Activated CD8-positive, alpha-beta T cell treated with anti-CD3 and anti-CD28 coated beads for 36 hours (primary cell): ENCODE measurements around the gene HORMAD2. TPM values are rescaled to one million over a fixed set of nuclear protein-coding genes. Genes with fewer than 3 reads are reported as not detected.

Experiments
- ATAC-seq: fragments of 200-7000 bp; cut with Tn5 transposase; one replicate; pipeline ENCODE4 v1.10.0; 2021; ENCODE audit warnings: mild to moderate bottlenecking, moderate library complexity
- CTCF ChIA-PET: fragments of 350-600 bp; sonication (Branson Sonifier 250); formaldehyde crosslinking; loops from one replicate; lab custom pipeline; 2021; ENCODE audit warnings: antibody characterized with exemption; lab: Charles Lee
- POLR2A ChIA-PET: fragments of 350-600 bp; sonication (Branson Sonifier 250); formaldehyde crosslinking; loops from one replicate; lab custom pipeline; 2021; ENCODE audit warnings: antibody characterized with exemption; lab: Charles Lee
- DNase-seq: peaks from one replicate; pipeline ENCODE4 v3.0.0-alpha.2; 2020
- H3K27ac Mint-ChIP-seq: one replicate; pipeline ENCODE4 v1.8.0; 2021; ENCODE audit warnings: mild to moderate bottlenecking, mixed read lengths
- H3K27me3 Mint-ChIP-seq: one replicate; pipeline ENCODE4 v1.8.0; 2021; ENCODE audit warnings: mixed read lengths
- H3K36me3 Mint-ChIP-seq: one replicate; pipeline ENCODE4 v1.8.0; 2021; ENCODE audit warnings: low read depth, mixed read lengths
- H3K4me1 Mint-ChIP-seq: one replicate; pipeline ENCODE4 v1.8.0; 2021; ENCODE audit warnings: low read depth, mixed read lengths
- H3K4me3 Mint-ChIP-seq: one replicate; pipeline ENCODE4 v1.8.0; 2021; ENCODE audit warnings: mild to moderate bottlenecking, moderate library complexity, mixed read lengths
- H3K9me3 Mint-ChIP-seq: one replicate; pipeline ENCODE4 v1.8.0; 2021; ENCODE audit warnings: mixed read lengths
- intact Hi-C: fragments of 100-400 bp; cut with micrococcal nuclease; formaldehyde crosslinking; loops from one replicate; pipeline ENCODE4 v1.10.0; 2022
- total RNA-seq, 2 experiments: library from RNA; stranded (reverse); gene quantifications; one replicate each; pipeline ENCODE4 v1.2.3, GENCODE V29; 2021
- TF ChIP-seq, protein P1 (sequence below): fragments of 200-600 bp; IDR thresholded peaks from one replicate; pipeline ENCODE4 v1.8.0; 2022; ENCODE audit warnings: antibody characterized with exemption, mild to moderate bottlenecking

The HORMAD2 gene
- total RNA-seq, 2 experiments from 2014 or later = not detected

DNA sequence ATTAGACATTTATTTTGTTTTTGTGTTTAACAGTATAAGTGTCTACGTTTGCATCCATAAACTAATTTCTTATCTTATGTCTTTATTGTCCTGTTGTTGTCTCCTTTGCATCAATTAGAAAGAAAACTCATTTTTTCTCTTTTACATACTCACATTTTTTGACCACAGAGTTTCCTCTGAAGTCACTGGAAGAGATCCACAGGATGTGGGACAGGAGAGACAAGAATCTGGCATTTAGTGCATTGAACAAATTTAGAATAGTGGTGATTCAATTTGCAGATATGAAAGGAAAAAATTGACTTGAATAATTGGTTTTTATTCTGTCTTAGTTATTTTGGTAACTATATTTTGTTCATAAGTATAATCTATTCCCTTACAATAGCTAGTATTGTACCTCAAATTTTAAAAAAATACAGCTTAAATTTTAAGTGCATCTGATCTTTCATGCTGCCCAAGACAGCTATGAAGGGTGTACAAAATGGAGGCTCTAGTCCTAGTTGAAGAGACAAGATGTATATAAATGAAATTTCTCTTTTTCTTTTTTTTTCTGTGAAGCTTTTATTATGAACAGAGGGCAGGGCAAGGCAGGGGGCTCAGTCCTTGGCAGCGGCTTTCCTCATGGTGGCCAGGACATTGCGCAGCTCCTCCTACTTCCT, 24.4 kb downstream of the HORMAD2 start:
- Mint-ChIP-seq H3K4me3 (no peak overlapping the region), H3K9me3 (no peaks in the 10 kb centered on the region), H3K36me3 (no peaks in the 10 kb centered on the region), H3K4me1 (peaks cover 33% of the 10 kb centered on the region), H3K27me3 (peaks cover 3% of the 10 kb centered on the region), H3K27ac (peak overlapping the region; percentile 81)
- intact Hi-C loops = loop anchor here (5.0 to 10.0 kb wide), 2 partner anchors 73 to 180 kb away; partner anchors contain the start of gene CASTOR1
- TF ChIP-seq, protein P1, sequence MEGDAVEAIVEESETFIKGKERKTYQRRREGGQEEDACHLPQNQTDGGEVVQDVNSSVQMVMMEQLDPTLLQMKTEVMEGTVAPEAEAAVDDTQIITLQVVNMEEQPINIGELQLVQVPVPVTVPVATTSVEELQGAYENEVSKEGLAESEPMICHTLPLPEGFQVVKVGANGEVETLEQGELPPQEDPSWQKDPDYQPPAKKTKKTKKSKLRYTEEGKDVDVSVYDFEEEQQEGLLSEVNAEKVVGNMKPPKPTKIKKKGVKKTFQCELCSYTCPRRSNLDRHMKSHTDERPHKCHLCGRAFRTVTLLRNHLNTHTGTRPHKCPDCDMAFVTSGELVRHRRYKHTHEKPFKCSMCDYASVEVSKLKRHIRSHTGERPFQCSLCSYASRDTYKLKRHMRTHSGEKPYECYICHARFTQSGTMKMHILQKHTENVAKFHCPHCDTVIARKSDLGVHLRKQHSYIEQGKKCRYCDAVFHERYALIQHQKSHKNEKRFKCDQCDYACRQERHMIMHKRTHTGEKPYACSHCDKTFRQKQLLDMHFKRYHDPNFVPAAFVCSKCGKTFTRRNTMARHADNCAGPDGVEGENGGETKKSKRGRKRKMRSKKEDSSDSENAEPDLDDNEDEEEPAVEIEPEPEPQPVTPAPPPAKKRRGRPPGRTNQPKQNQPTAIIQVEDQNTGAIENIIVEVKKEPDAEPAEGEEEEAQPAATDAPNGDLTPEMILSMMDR = no peak
- peak; percentile 75 for ATAC-seq
- peak; percentile 22 for DNase-seq
- CTCF ChIA-PET = interaction anchor here (1.1 to 6.8 kb wide), 6 partner anchors 16 to 283 kb away, joined by 3 to 103 read pairs (median 4); partner anchors contain the start of genes CASTOR1 and RNF215
- POLR2A ChIA-PET = interaction anchor here (0.8 to 1.2 kb wide), 3 partner anchors 54 to 92 kb away, joined by 3 to 4 read pairs (median 3); no protein-coding TSS in a partner anchor

DNA sequence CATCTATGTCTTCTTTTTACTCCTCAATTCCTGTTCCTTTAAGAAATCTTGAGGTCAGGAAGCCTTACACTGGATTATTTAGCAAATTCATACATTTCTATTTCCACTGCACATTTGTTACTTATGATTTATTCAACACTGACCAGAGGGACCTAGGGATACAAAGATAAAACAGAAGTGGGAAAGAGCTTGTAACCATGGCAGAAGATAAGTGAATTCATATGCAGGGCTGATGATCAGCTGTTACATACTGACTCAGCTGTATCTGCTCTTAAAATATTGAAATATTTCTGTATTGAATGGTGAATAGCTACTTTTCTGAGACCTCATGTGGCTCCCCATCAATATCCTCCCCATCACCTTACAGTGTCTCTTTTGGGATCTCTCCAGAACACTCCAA, 25.2 kb downstream of the HORMAD2 start:
- intact Hi-C loops = loop anchor here (5.0 to 10.0 kb wide), 2 partner anchors 72 to 179 kb away; partner anchors contain the start of gene CASTOR1
- Mint-ChIP-seq H3K27me3 (peaks cover 3% of the 10 kb centered on the region), H3K27ac (peak overlapping the region; percentile 81), H3K4me1 (peaks cover 27% of the 10 kb centered on the region), H3K9me3 (no peaks in the 10 kb centered on the region), H3K36me3 (no peaks in the 10 kb centered on the region), H3K4me3 (no peak overlapping the region)
- CTCF ChIA-PET = interaction anchor here (1.3 to 6.8 kb wide), 6 partner anchors 14 to 182 kb away, joined by 3 to 103 read pairs (median 8); partner anchors contain the start of gene CASTOR1
- TF ChIP-seq, protein P1 = no peak
- no peak for DNase-seq
- no peak for ATAC-seq
- POLR2A ChIA-PET = interaction anchor here (0.6 to 1.2 kb wide), 3 partner anchors 73 to 982 kb away, joined by 3 to 5 read pairs (median 4); no protein-coding TSS in a partner anchor

DNA sequence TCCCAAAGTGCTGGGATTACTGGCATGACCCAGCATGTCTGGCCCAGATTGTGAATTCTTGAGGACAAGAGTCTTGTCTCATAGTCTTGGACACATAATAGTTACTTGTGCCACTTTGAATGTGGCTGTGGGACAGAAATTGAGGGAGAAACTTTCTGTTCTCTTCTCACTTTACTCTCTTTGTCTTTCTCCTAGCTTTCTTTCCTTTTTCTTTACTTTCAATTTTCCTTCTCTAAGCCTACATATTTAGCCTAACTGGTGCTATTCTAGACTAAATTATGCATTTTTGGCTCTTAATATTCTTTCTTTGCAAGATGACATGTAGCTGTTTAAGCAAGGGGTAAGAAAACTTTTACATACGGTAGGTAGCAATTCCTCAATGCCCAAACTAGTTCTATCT, 33.2 kb downstream of the HORMAD2 start:
- intact Hi-C loops = no loop called here
- ChIA-PET POLR2A (interaction anchor here (0.7 to 2.3 kb wide), 2 partner anchors 8 to 132 kb away, joined by 3 to 7 read pairs; partner anchors contain the start of gene LIF), CTCF (interaction anchor here (1.3 to 4.0 kb wide), 4 partner anchors 64 to 277 kb away, joined by 4 to 17 read pairs (median 9); partner anchors contain the start of gene CASTOR1)
- no peak overlapping the region for H3K27ac Mint-ChIP-seq
- H3K4me3 Mint-ChIP-seq = no peak overlapping the region
- H3K36me3 Mint-ChIP-seq = no peaks in the 10 kb centered on the region
- TF ChIP-seq, protein P1 = no peak
- ATAC-seq = no peak
- H3K27me3 Mint-ChIP-seq = peaks cover under 1% of the 10 kb centered on the region
- peaks cover 13% of the 10 kb centered on the region for H3K4me1 Mint-ChIP-seq
- DNase-seq = no peak
- H3K9me3 Mint-ChIP-seq = no peaks in the 10 kb centered on the region

DNA sequence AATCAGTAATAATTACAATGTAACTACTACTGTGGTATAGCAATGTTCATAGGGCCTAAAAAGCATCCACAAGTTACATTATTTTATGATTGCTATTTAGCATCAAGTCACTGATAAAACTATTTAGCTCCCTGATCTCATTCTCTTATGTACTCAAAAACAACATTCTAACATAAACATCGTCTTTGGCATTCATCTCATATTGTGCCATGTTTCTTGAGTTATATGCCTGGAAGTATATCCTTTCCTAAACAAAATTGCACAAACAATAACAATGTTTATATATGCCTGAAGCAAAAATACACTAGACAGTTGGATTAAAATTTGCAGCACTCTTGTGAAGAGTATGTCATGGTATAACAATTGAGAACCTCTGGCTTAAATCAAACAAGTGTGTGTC, 34.1 kb downstream of the HORMAD2 start:
- H3K4me1 Mint-ChIP-seq = peaks cover 12% of the 10 kb centered on the region
- no peaks in the 10 kb centered on the region for H3K27me3 Mint-ChIP-seq
- POLR2A ChIA-PET = interaction anchor here (0.6 to 2.3 kb wide), 2 partner anchors 131 to 253 kb away, joined by 4 to 7 read pairs; partner anchors contain the start of gene LIF
- no peaks in the 10 kb centered on the region for H3K36me3 Mint-ChIP-seq
- TF ChIP-seq, protein P1 = no peak
- CTCF ChIA-PET = interaction anchor here (0.9 to 2.5 kb wide), 3 partner anchors 63 to 174 kb away, joined by 3 to 13 read pairs (median 4); no protein-coding TSS in a partner anchor
- no peak for ATAC-seq
- H3K4me3 Mint-ChIP-seq = no peak overlapping the region
- H3K9me3 Mint-ChIP-seq = no peaks in the 10 kb centered on the region
- DNase-seq = no peak
- intact Hi-C loops = no loop called here
- no peak overlapping the region for H3K27ac Mint-ChIP-seq

DNA sequence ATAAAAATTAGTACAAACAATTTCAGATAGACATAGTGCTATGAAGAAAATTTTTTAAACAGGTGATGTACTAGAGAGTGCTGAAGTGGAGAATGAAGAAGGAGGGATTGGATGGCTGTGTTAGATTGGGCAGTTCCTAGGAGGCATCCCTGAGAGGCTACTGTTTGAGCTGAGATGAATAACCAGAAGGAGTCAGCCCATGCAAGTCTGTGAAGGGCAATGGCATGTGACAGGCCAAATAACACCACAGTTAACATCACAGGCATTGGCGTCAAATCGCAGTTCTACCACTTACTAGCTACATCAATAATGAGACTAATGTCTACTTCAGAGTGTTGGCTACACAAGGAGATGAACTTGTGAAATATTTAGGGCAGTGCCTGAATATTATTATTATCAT, 35.4 kb downstream of the HORMAD2 start:
- intact Hi-C loops = no loop called here
- TF ChIP-seq, protein P1 = no peak
- Mint-ChIP-seq H3K9me3 (no peaks in the 10 kb centered on the region), H3K4me1 (peaks cover 12% of the 10 kb centered on the region), H3K27ac (no peak overlapping the region), H3K4me3 (no peak overlapping the region), H3K36me3 (no peaks in the 10 kb centered on the region), H3K27me3 (peaks cover 2% of the 10 kb centered on the region)
- POLR2A ChIA-PET = no interaction called here
- DNase-seq (no peak), ATAC-seq (no peak)
- CTCF ChIA-PET = interaction anchor here (1.0 to 2.2 kb wide), 3 partner anchors 43 to 172 kb away, joined by 3 to 8 read pairs (median 3); no protein-coding TSS in a partner anchor
